Measurements from ENCODE around the gene TBRG1. TPM values are rescaled to one million over a fixed set of nuclear protein-coding genes. Genes with fewer than 3 reads are reported as not detected.

Gene TBRG1
- total RNA-seq, 1 donor from 2014 or later: 54.6 TPM

GRCh38 chr11:124673333-124674167 is 50.9 kb downstream of the TBRG1 start, which contains the start of the genes SIAE and SPA17:
Gene SIAE, minus strand, starts transcription at chr11:124673739. Its CDS starts 31 bp downstream, at chr11:124673708.
Gene SPA17, plus strand, starts transcription at chr11:124673904. Its CDS starts 1,361 bp downstream, at chr11:124675265.
- intact Hi-C loops (cut with micrococcal nuclease): loop anchor here (1.0 to 5.0 kb wide), 12 partner anchors 51 to 1213 kb away; partner anchors contain the start of genes CCDC15, HYLS1, MSANTD2 and NRGN
- CTCF ChIA-PET: interaction anchor here (0.6 to 1.4 kb wide), 8 partner anchors 65 to 166 kb away, joined by 3 to 5 read pairs (median 3); partner anchors contain the start of gene MSANTD2
- POLR2A ChIA-PET: interaction anchor here (0.6 to 2.5 kb wide), 13 partner anchors 50 to 127 kb away, joined by 3 to 24 read pairs (median 7); partner anchors contain the start of genes MSANTD2, NRGN and TBRG1
- Mint-ChIP-seq H3K4me3 (peak within 1 kb of the TSS; percentile 92), H3K27me3 (no peaks in the 10 kb centered on the region), H3K4me1 (peaks cover 27% of the 10 kb centered on the region), H3K27ac (peak within 1 kb of the TSS; percentile 95), H3K9me3 (no peaks in the 10 kb centered on the region), H3K36me3 (ENCODE audit: low read depth) (peaks cover 2% of the 10 kb centered on the region)
- TF ChIP-seq, protein P1, sequence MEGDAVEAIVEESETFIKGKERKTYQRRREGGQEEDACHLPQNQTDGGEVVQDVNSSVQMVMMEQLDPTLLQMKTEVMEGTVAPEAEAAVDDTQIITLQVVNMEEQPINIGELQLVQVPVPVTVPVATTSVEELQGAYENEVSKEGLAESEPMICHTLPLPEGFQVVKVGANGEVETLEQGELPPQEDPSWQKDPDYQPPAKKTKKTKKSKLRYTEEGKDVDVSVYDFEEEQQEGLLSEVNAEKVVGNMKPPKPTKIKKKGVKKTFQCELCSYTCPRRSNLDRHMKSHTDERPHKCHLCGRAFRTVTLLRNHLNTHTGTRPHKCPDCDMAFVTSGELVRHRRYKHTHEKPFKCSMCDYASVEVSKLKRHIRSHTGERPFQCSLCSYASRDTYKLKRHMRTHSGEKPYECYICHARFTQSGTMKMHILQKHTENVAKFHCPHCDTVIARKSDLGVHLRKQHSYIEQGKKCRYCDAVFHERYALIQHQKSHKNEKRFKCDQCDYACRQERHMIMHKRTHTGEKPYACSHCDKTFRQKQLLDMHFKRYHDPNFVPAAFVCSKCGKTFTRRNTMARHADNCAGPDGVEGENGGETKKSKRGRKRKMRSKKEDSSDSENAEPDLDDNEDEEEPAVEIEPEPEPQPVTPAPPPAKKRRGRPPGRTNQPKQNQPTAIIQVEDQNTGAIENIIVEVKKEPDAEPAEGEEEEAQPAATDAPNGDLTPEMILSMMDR (IDR thresholded peaks at IDR 0.05): no peak
- peak; percentile 82 for DNase-seq
- peak; percentile 91 for ATAC-seq (ENCODE audit: low read depth)

DNA sequence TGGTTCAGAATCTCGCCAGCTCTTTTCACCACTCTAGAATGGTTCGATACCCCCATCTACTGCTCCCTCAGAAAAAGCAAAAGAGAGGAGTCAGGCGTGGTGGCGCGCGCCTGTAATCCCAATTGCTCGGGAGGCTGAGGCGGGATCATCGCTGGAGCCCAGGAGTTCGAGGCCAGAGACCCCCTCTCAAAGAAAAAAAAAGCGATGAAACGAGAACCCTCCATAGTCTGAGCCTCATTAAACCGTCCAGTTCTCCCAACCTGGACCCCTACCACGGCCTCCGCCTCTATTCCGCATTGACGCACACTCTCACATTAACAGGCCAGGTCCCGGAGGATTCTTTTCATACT is 51.5 kb downstream of the TBRG1 start:
- DNase-seq (no peak), ATAC-seq (ENCODE audit: low read depth) (no peak)
- Mint-ChIP-seq H3K4me3 (peak overlapping the region; percentile 92), H3K27me3 (no peaks in the 10 kb centered on the region), H3K36me3 (ENCODE audit: low read depth) (peaks cover 2% of the 10 kb centered on the region), H3K9me3 (no peaks in the 10 kb centered on the region), H3K27ac (peak overlapping the region; percentile 95), H3K4me1 (peaks cover 27% of the 10 kb centered on the region)
- intact Hi-C loops (cut with micrococcal nuclease): loop anchor here (2.0 to 5.0 kb wide), 4 partner anchors 398 to 1213 kb away; partner anchors contain the start of genes HYLS1 and TMEM218
- POLR2A ChIA-PET: interaction anchor here (0.6 to 2.5 kb wide), 12 partner anchors 49 to 126 kb away, joined by 3 to 24 read pairs (median 8); partner anchors contain the start of genes MSANTD2, NRGN and TBRG1
- CTCF ChIA-PET: interaction anchor here (0.8 to 1.4 kb wide), 6 partner anchors 65 to 165 kb away, joined by 3 to 5 read pairs (median 3); partner anchors contain the start of gene MSANTD2
- TF ChIP-seq, protein P1 (IDR thresholded peaks at IDR 0.05): no peak

GRCh38 chr11:124674571-124674970 is 51.9 kb downstream of the TBRG1 start:
- Mint-ChIP-seq H3K4me1 (peaks cover 27% of the 10 kb centered on the region), H3K27me3 (no peaks in the 10 kb centered on the region), H3K27ac (peak overlapping the region; percentile 95), H3K9me3 (no peaks in the 10 kb centered on the region), H3K4me3 (peak overlapping the region; percentile 92), H3K36me3 (ENCODE audit: low read depth) (peaks cover 2% of the 10 kb centered on the region)
- ChIA-PET CTCF (no interaction called here), POLR2A (interaction anchor here (0.6 to 2.5 kb wide), 10 partner anchors 22 to 126 kb away, joined by 3 to 24 read pairs (median 8); partner anchors contain the start of genes MSANTD2, NRGN and TBRG1)
- no peak for ATAC-seq (ENCODE audit: low read depth)
- TF ChIP-seq, protein P1 (IDR thresholded peaks at IDR 0.05): no peak
- DNase-seq: no peak
- intact Hi-C loops (cut with micrococcal nuclease): loop anchor here (2.0 to 5.0 kb wide), 4 partner anchors 398 to 1212 kb away; partner anchors contain the start of genes HYLS1 and TMEM218

DNA sequence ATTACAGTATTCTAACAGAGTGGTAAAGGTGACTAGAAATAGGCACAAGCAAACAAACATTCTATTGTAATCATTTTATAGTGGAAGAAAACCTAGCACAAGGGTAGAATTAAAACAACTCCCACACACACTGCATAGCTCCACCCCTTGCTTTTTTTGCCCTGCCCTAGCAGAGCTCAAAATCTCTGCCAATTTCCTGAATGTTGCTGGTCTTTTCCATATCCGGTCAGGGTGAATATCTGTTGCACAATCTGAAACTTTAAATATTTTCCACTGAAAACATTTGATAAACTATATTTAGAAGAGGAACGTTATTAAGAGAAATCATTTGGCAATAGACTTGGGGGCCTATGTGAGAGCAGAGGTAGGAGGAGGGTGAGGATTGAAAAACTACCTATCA is 53.7 kb downstream of the TBRG1 start:
- peaks cover 3% of the 10 kb centered on the region for H3K9me3 Mint-ChIP-seq
- ChIA-PET CTCF (interaction anchor here (1.0 to 1.4 kb wide), 2 partner anchors 86 to 88 kb away, joined by 3 read pairs; no protein-coding TSS in a partner anchor), POLR2A (interaction anchor here (1.0 kb wide), 1 partner anchor 70 kb away, joined by 3 read pairs; no protein-coding TSS in a partner anchor)
- H3K4me3 Mint-ChIP-seq: no peak overlapping the region
- DNase-seq: no peak
- no peak for ATAC-seq (ENCODE audit: low read depth)
- H3K27ac Mint-ChIP-seq: no peak overlapping the region
- H3K36me3 Mint-ChIP-seq (ENCODE audit: low read depth): peaks cover 2% of the 10 kb centered on the region
- H3K27me3 Mint-ChIP-seq: no peaks in the 10 kb centered on the region
- TF ChIP-seq, protein P1 (IDR thresholded peaks at IDR 0.05): no peak
- intact Hi-C loops (cut with micrococcal nuclease): no loop called here
- H3K4me1 Mint-ChIP-seq: peaks cover 18% of the 10 kb centered on the region
